H1 (cell line): ENCODE measurements around the gene EVI5. TPM values are rescaled to one million over a fixed set of nuclear protein-coding genes. Genes with fewer than 3 reads are reported as not detected.
A peak's percentile ranks its signal among the peaks of the same experiment; 100 is the strongest.

ENCODE experiments used
- BCL11A ChIP-seq, 2 experiments: IDR thresholded peaks; one replicate each; pipeline ENCODE4 v1.6.1; 2011; ENCODE audit warnings: low read depth in 2 of 2, low read length in 2 of 2, mild to moderate bottlenecking in 2 of 2
- BRCA1 ChIP-seq: IDR thresholded peaks from 2 replicates; pipeline ENCODE4 v1.6.1; 2012; ENCODE audit warnings: low read depth, low read length, improper control_type of control experiment
- CBX5 ChIP-seq: fragments of 300-800, 300-1000 bp; sonication (generic); IDR thresholded peaks from 2 replicates; pipeline ENCODE4 v1.7.1; 2016; ENCODE audit warnings: antibody characterized with exemption, low read length, low read depth
- CHD1 ChIP-seq: IDR thresholded peaks from 2 replicates; pipeline ENCODE4 v1.6.1; 2012; ENCODE audit warnings: low read depth, low read length, improper control_type of control experiment
- CHD2 ChIP-seq: IDR thresholded peaks from 2 replicates; pipeline ENCODE4 v1.6.1; 2012; ENCODE audit warnings: low read length, improper control_type of control experiment
- EP300 ChIP-seq, 2 experiments: IDR thresholded peaks; 1 replicate in 1 of 2; 2 replicates in 1 of 2; pipeline ENCODE4 v1.6.1; 2011 to 2012; ENCODE audit warnings: low read depth in 2 of 2, low read length in 2 of 2, mild to moderate bottlenecking in 2 of 2, borderline replicate concordance in 1 of 2, inconsistent platforms in 1 of 2, moderate library complexity in 1 of 2
- EZH2 ChIP-seq: fragments of 200-600 bp; sonication (generic); IDR thresholded peaks from 2 replicates; pipeline ENCODE4 v1.7.1; 2012; ENCODE audit warnings: low read depth, mild to moderate bottlenecking, moderate library complexity, low read length, inconsistent platforms; ENCODE audit not compliant: severe bottlenecking
- HDAC2 ChIP-seq, 2 experiments: fragments of 300-600 bp in 1 of 2; sonication (generic) in 1 of 2; IDR thresholded peaks; 2 replicates each; pipeline ENCODE4 v1.6.1; 2011 to 2012; ENCODE audit warnings: low read depth in 2 of 2, low read length in 2 of 2, mild to moderate bottlenecking in 2 of 2, moderate library complexity in 2 of 2, borderline replicate concordance in 1 of 2, inconsistent platforms in 1 of 2
- JUN ChIP-seq: IDR thresholded peaks from 2 replicates; pipeline ENCODE4 v1.6.1; 2011; ENCODE audit warnings: low read depth, mild to moderate bottlenecking, improper control_type of control experiment, low read length
- PHF8 ChIP-seq: fragments of 200-600 bp; sonication (generic); conservative IDR thresholded peaks from 2 replicates; pipeline ENCODE4 v1.7.1; 2012; ENCODE audit warnings: low read depth, mild to moderate bottlenecking, inconsistent platforms, low read length, moderate library complexity
- POLR2A ChIP-seq, 2 experiments: IDR thresholded peaks; 1 replicate in 1 of 2; 2 replicates in 1 of 2; pipeline ENCODE4 v1.6.1; 2011; ENCODE audit warnings: low read depth in 2 of 2, low read length in 2 of 2, mild to moderate bottlenecking in 2 of 2; ENCODE audit errors: control extremely low read depth in 1 of 2
- POU5F1 ChIP-seq: IDR thresholded peaks from 2 replicates; pipeline ENCODE4 v1.6.1; 2011; ENCODE audit warnings: low read depth, mild to moderate bottlenecking, low read length, moderate library complexity
- RBBP5 ChIP-seq: IDR thresholded peaks from 2 replicates; pipeline ENCODE4 v1.7.1; 2012; ENCODE audit warnings: low read depth, mild to moderate bottlenecking, inconsistent platforms, low read length, moderate library complexity, borderline replicate concordance
- SIRT6 ChIP-seq: IDR thresholded peaks from one replicate; pipeline ENCODE4 v1.7.1; 2012; ENCODE audit warnings: low read length, inconsistent platforms
- SP1 ChIP-seq: IDR thresholded peaks from 2 replicates; pipeline ENCODE4 v1.6.1; 2011; ENCODE audit warnings: low read depth, low read length
- TAF1 ChIP-seq: IDR thresholded peaks from 2 replicates; pipeline ENCODE4 v1.6.1; 2011; ENCODE audit warnings: mild to moderate bottlenecking, low read depth, low read length
- TCF12 ChIP-seq: IDR thresholded peaks from 2 replicates; pipeline ENCODE4 v1.6.1; 2011; ENCODE audit warnings: low read depth, mild to moderate bottlenecking, low read length
- TEAD4 ChIP-seq: IDR thresholded peaks from 2 replicates; pipeline ENCODE4 v1.6.1; 2012; ENCODE audit warnings: low read depth, low read length, inconsistent platforms, mixed read lengths
- polyA plus RNA-seq, 7 experiments: library from polyadenylated mRNA; depleted of rRNA in 3 of 7; stranded (reverse) in 5 of 7; unstranded in 2 of 7; fragments of >200 nt in 5 of 7; fragments of 200-250 nt in 2 of 7; gene quantifications; 1 replicate in 5 of 7; 2 replicates in 1 of 7; 4 replicates in 1 of 7; pipeline versions ENCODE4 v1.2.1 to v1.2.3, GENCODE V29; 2011 to 2013; ENCODE audit warnings: missing spikeins in 2 of 7, mixed read lengths in 2 of 7
- total RNA-seq: library from RNA; stranded (reverse); fragmentation: NEBNext Ultra II Directional; extraction: Animal tissue kit (Norgen Biotek cat#: 25700); gene quantifications from 2 replicates; pipeline ENCODE4 v1.2.1, GENCODE V29; 2021
- TF ChIP-seq, protein P1 (sequence below): IDR thresholded peaks from 2 replicates; pipeline ENCODE4 v1.6.1; 2011; ENCODE audit warnings: low read length, improper control_type of control experiment
- TF ChIP-seq, protein P2 (sequence below): IDR thresholded peaks from 2 replicates; pipeline ENCODE4 v1.6.1; 2012; ENCODE audit warnings: inconsistent platforms

The EVI5 gene
- total and polyA plus RNA-seq, 2 of the 8 experiments (the other 6 are each of a cell fraction or from before 2014, with no cell fraction given), result 1.7 to 13.7 TPM

DNA sequence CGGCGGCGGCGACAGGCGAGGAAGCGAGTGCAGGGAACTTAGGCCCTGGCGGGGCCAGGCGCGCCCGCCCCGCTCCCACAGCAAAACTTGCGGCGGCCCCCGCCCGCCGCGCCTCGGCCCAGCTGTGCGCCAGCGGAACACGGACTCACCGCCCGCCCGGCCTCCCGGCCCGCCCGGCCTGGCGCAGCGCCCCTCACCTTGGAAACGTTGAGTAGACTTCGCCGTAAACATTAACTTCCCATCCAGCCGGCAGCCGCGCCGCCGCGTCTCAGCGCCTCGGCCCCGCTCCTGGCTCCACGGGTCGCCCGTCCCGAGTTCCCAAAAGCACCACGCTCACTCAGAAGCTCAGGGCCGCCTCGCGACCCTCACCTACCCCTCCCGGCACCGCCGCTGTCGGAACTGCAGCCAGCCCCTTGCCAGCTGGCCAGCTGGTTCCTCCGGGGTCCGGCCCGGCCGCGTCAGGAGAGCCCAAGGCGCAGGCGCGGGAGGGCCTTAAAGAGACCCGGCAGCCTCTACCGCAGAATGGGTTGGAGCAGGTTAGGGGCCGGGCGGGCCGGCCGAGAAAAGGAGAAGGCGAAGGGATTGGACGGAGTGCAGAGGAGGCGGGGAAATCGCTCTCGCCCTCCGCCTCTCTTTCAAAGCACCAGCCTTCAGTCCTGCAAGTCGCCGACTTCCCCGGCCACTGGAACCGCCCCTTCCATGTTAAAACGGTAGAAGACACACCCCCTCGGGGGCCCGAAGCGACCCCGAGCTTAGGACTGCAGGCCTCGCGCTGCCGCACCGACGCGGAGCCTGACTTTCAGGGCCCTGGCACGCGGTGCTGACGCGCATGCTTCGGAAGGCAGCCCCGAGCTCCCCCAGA is at the start of gene EVI5 (continued):
- TF ChIP-seq EZH2 (peak; percentile 18), CHD1 (no peak), PHF8 (peak; percentile 69), TCF12 (0 out of 2 replicates have a peak, but pooled peaks have one; percentile 58), TAF1 (peak; percentile 69), CHD2 (peak; percentile 53; the same call in 1 of the 2 replicates), TEAD4 (peak; percentile 76; the same call in 1 of the 2 replicates), POLR2A (IDR thresholded peaks at IDR 0.05; ENCODE audit: control extremely low read depth in 1 of 2, low read depth in 2 of 2, low read length in 2 of 2) (peak; percentile 53 to 70), SIRT6 (no peak), SP1 (peak; percentile 41; the same call in 1 of the 2 replicates), BCL11A (IDR thresholded peaks at IDR 0.05; ENCODE audit: low read depth in 2 of 2, low read length in 2 of 2) (no peak), CBX5 (no peak), HDAC2 (IDR thresholded peaks at IDR 0.05; ENCODE audit: borderline replicate concordance in 1 of 2, low read depth in 2 of 2, low read length in 2 of 2) (peak in 1 of 2 experiments; percentile 91; a peak in 2 of 4 replicates), EP300 (IDR thresholded peaks at IDR 0.05; ENCODE audit: borderline replicate concordance in 1 of 2, low read depth in 2 of 2, low read length in 2 of 2) (no peak), POU5F1 (peak; percentile 3; the same call in 1 of the 2 replicates), RBBP5 (peak; percentile 97; the same call in 1 of the 2 replicates), BRCA1 (no peak), JUN (no peak)
- TF ChIP-seq, protein P1, sequence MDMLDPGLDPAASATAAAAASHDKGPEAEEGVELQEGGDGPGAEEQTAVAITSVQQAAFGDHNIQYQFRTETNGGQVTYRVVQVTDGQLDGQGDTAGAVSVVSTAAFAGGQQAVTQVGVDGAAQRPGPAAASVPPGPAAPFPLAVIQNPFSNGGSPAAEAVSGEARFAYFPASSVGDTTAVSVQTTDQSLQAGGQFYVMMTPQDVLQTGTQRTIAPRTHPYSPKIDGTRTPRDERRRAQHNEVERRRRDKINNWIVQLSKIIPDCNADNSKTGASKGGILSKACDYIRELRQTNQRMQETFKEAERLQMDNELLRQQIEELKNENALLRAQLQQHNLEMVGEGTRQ, result peak; percentile 33; the same call in 1 of the 2 replicates
- TF ChIP-seq, protein P2, sequence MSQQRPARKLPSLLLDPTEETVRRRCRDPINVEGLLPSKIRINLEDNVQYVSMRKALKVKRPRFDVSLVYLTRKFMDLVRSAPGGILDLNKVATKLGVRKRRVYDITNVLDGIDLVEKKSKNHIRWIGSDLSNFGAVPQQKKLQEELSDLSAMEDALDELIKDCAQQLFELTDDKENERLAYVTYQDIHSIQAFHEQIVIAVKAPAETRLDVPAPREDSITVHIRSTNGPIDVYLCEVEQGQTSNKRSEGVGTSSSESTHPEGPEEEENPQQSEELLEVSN, result peak; percentile 100
